ENCODE results near the gene RNF181. TPM values are rescaled to one million over a fixed set of nuclear protein-coding genes. Genes with fewer than 3 reads are reported as not detected.
"Not testable (repeated sequence)": the region's sequence is repeated elsewhere in the genome, so short reads cannot be mapped to it uniquely, and the experiment has no call there.

RNF181 gene
- total RNA-seq, 4 donors from 2014 or later, result 73.4 to 182 (median 134) TPM

DNA sequence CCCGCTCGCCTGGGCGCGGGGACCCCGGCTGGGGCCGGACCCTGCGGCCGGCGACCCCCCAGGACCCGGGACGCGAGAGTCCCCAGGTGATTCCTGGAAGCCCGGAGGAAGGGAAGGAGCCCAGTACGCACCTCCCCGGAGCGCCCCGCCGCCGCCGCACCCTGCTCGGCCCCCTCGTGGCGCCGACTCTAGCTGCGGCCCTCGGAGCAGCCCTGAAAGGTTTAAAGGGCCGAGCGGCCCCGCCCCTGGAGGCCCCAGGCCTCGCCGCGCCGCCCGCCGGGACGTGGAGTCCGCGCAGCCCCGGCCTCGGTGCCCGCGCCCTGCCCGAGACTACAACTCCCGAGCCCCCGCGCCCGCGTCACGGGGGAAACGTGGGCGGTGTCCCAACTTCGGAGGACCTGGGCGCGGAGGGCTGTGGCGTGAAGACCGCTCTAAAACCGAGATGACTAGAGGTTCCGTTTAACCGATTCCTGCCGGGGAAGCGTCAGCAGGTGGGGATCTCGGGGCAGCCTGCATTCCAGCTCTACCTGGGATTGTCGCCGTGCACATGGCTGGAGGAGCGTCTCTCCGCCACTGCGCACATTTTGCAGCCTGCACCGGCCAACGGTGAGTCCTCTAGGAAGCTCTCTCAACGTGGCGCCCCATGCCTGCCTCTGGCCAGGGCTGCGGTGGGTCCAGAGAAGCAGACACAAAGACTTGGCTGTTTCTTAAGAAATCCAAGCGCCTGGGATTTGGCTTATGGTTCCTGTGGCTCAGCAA is 7.1 kb downstream of the RNF181 start, which contains the start of gene TMEM150A:
TSS of gene TMEM150A (minus strand) at position 223 of the 759 bp plus-strand sequence. CDS start 750 bp downstream, outside the sequence.
- no peaks in the 10 kb centered on the region for H3K9me3 ChIP-seq
- TF ChIP-seq POLR2A (IDR thresholded peaks at IDR 0.05), result peak; percentile 69 to 84
- TF ChIP-seq, protein P1, sequence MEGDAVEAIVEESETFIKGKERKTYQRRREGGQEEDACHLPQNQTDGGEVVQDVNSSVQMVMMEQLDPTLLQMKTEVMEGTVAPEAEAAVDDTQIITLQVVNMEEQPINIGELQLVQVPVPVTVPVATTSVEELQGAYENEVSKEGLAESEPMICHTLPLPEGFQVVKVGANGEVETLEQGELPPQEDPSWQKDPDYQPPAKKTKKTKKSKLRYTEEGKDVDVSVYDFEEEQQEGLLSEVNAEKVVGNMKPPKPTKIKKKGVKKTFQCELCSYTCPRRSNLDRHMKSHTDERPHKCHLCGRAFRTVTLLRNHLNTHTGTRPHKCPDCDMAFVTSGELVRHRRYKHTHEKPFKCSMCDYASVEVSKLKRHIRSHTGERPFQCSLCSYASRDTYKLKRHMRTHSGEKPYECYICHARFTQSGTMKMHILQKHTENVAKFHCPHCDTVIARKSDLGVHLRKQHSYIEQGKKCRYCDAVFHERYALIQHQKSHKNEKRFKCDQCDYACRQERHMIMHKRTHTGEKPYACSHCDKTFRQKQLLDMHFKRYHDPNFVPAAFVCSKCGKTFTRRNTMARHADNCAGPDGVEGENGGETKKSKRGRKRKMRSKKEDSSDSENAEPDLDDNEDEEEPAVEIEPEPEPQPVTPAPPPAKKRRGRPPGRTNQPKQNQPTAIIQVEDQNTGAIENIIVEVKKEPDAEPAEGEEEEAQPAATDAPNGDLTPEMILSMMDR (IDR thresholded peaks at IDR 0.05), result peak in 5 of 6 experiments; percentile 29 to 59 (median 57)
- H3K4me3 ChIP-seq, result peak within 1 kb of the TSS; percentile 74 to 94 (median 80)
- DNase-seq, result peak; percentile 95 to 98 (median 96)
- peak within 1 kb of the TSS; percentile 80 to 93 (median 90) for H3K27ac ChIP-seq
- H3K36me3 ChIP-seq, result peaks cover 0 to 18% (median 0%) of the 10 kb centered on the region in 3 donors
- peaks cover 0 to 31% (median 8%) of the 10 kb centered on the region in 4 donors for H3K4me1 ChIP-seq
- no peaks in the 10 kb centered on the region for H3K27me3 ChIP-seq

DNA sequence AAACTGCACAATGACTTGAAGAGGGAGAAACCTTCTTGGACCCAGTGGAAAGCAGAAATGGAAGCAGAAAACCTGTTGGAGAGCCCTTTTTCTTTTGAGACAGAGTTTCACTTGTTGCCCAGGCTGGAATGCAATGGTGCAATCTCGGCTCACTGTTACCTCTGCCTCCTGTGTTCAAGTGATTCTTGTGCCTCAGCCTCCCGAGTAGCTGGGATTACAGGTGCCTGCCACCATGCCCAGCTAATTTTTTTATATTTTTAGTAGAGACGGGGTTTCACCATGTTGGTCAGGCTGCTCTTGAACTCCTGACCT is 8.5 kb downstream of the RNF181 start:
- not testable (repeated sequence) for H3K27ac ChIP-seq, H3K27me3 ChIP-seq, H3K9me3 ChIP-seq, DNase-seq
- peaks cover 0 to 20% (median 0%) of the 10 kb centered on the region in 3 donors for H3K36me3 ChIP-seq
- H3K4me1 ChIP-seq, result peaks cover 0 to 31% (median 8%) of the 10 kb centered on the region in 4 donors
- H3K4me3 ChIP-seq, result peak overlapping the region in 2 of 4 donors; percentile 78 to 94

DNA sequence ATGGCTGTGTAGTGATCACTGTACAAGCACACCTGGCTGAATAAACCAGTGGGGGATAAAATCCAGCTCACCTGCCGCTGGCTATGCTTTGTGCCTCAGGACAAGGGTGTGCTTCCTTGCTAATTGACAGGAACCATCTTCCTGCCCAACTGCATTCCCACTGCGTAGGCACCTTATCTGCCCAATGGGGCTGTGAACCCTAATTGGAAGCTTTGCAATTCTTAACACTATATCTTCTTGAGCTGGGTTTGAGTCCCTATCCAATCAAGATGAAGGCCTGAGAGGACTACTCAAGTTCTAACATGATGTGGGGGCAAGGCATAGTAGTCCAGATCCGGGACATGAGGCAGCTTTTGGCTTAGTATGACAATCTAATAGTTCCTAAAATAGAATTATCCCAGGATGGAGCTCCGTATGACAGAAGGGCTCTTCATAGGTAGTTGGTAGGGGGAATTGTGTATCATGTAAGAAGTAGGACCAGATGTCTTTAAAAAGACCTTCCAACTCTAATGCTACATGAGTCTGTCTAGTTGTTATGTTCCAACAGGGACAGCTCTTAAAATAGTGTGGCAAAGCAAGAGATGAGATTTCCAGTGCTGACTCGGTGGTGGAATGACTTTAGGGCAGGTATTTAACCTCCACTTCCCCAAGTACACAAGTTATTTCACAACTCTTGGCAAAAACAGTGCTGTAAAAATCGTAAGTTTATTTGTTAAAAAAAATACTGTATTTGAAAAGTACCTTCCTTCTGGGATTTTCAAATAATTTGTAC is 9.2 kb downstream of the RNF181 start:
- H3K4me1 ChIP-seq, result peaks cover 0 to 31% (median 8%) of the 10 kb centered on the region in 4 donors
- H3K27ac ChIP-seq, result no peak overlapping the region
- H3K36me3 ChIP-seq, result peaks cover 0 to 21% (median 0%) of the 10 kb centered on the region in 3 donors
- DNase-seq, result no peak
- no peak overlapping the region for H3K4me3 ChIP-seq
- H3K9me3 ChIP-seq, result no peaks in the 10 kb centered on the region
- TF ChIP-seq POLR2A (IDR thresholded peaks at IDR 0.05), result no peak
- TF ChIP-seq, protein P1 (IDR thresholded peaks at IDR 0.05), result no peak
- H3K27me3 ChIP-seq, result no peaks in the 10 kb centered on the region

DNA sequence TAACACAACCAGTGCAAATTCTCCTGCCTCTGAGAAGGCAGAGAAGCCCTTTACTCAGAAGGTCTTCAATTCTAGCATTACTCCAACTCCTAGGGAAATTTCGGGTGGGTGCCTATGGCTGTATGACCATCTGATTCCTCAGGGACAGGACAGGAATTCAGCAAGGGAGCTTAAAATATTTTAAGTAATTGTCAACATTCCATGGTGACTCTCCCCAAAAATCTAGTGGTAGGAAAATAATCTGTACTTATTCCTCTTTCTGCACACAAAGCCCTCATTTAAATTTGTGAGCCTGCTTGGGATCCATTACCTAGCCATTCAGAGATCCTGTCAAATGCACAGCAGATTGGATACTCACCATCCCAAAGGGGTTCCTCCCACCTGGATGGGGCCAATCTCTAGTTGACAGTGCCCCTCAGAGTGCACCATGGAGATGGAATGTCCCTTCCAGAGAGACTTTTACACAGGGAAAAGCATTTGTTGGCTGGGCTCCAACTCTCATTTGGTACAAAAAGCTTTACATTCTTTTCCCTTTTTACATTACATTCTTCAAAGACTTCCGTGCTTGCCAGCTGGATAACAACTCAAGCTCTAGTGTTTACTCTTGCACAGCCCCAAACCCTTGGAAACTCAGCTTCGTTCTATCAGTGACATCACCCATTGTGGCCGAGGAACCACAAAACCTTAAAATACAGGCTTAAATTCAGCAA is 10.0 kb downstream of the RNF181 start:
- peaks cover 0 to 36% (median 10%) of the 10 kb centered on the region in 4 donors for H3K4me1 ChIP-seq
- TF ChIP-seq, protein P1 (IDR thresholded peaks at IDR 0.05), result no peak
- TF ChIP-seq POLR2A (IDR thresholded peaks at IDR 0.05), result no peak
- no peaks in the 10 kb centered on the region for H3K9me3 ChIP-seq
- no peak for DNase-seq
- peaks cover 0 to 21% (median 0%) of the 10 kb centered on the region in 3 donors for H3K36me3 ChIP-seq
- peak overlapping the region in 1 of 4 donors; percentile 1 for H3K27ac ChIP-seq
- H3K4me3 ChIP-seq, result no peak overlapping the region
- H3K27me3 ChIP-seq, result no peaks in the 10 kb centered on the region

DNA sequence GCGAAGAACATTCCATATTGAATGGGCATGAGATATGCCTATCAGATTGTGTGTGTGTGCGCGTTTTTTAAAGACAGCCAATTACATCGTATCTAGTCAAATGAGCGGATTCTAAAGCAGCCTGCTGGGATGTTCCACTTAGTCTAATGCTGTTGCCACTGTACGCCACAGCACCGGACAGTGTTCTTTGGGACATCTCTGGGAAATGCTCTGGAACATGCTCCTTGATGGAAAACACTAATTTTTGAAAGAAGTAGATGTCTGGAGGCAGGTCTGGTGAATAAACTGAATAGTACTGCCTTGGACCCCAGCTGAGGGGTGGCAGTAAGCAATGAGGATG is 10.5 kb downstream of the RNF181 start:
- Histone ChIP-seq H3K9me3 (no peaks in the 10 kb centered on the region), H3K36me3 (peaks cover 0 to 21% (median 0%) of the 10 kb centered on the region in 3 donors), H3K27me3 (no peaks in the 10 kb centered on the region), H3K4me1 (peaks cover 0 to 40% (median 13%) of the 10 kb centered on the region in 4 donors), H3K4me3 (no peak overlapping the region), H3K27ac (peak overlapping the region in 1 of 4 donors; percentile 12)
- TF ChIP-seq, protein P1 (IDR thresholded peaks at IDR 0.05), result no peak
- TF ChIP-seq POLR2A (IDR thresholded peaks at IDR 0.05), result no peak
- DNase-seq, result no peak

All from Peyer's patch (tissue), 4 donors.